ENCODE results near the gene TSC22D3.
"Not testable (repeated sequence)": the region's sequence is repeated elsewhere in the genome, so short reads cannot be mapped to it uniquely, and the experiment has no call there.

TSC22D3 gene

GRCh38 chrX:107683124-107683895 lies 92.3 kb downstream of the TSC22D3 start:
- DNase-seq: no peak

GRCh38 chrX:107682256-107682655 lies 93.3 kb downstream of the TSC22D3 start:
- no peak for DNase-seq

- no peak for DNase-seq
Observed at GRCh38 chrX:107678957-107679740, 96.4 kb downstream of the TSC22D3 start.

GRCh38 chrX:107677909-107678308 lies 97.7 kb downstream of the TSC22D3 start:
- no peak for DNase-seq

- DNase-seq: peak in 1 of 58 donors; percentile 0
Observed at GRCh38 chrX:107677501-107677901, 98.1 kb downstream of the TSC22D3 start.

GRCh38 chrX:107676559-107677378 lies 98.8 kb downstream of the TSC22D3 start:
- DNase-seq: peak in 36 of 58 donors; percentile 1 to 60 (median 14)

GRCh38 chrX:107675823-107676555 lies 99.6 kb downstream of the TSC22D3 start:
- DNase-seq: peak in 4 of 58 donors; percentile 2 to 8 (median 5)

GRCh38 chrX:107675365-107675654 lies 100.3 kb downstream of the TSC22D3 start:
- DNase-seq: no peak

GRCh38 chrX:107674480-107675364 lies 100.9 kb downstream of the TSC22D3 start:
- DNase-seq: peak in 1 of 58 donors; percentile 43

- peak in 8 of 58 donors; percentile 1 to 43 (median 8) for DNase-seq
Observed at GRCh38 chrX:107673933-107674479, 101.6 kb downstream of the TSC22D3 start.

GRCh38 chrX:107673431-107673830 lies 102.2 kb downstream of the TSC22D3 start:
- no peak for DNase-seq

- peak in 19 of 58 donors; percentile 1 to 51 (median 6) for DNase-seq
Observed at GRCh38 chrX:107672955-107673378, 102.6 kb downstream of the TSC22D3 start.

GRCh38 chrX:107671256-107671655 lies 104.3 kb downstream of the TSC22D3 start:
- not testable (repeated sequence) for DNase-seq

GRCh38 chrX:107669885-107670628 lies 105.5 kb downstream of the TSC22D3 start:
- no peak for DNase-seq

GRCh38 chrX:107669261-107669660 lies 106.3 kb downstream of the TSC22D3 start:
- no peak for DNase-seq

- DNase-seq: not testable (repeated sequence)
Observed at GRCh38 chrX:107668710-107669109, 106.9 kb downstream of the TSC22D3 start.

GRCh38 chrX:107667426-107667825 lies 108.2 kb downstream of the TSC22D3 start:
- no peak for DNase-seq

GRCh38 chrX:107666931-107667330 lies 108.7 kb downstream of the TSC22D3 start:
- DNase-seq: no peak
